Measurements from ENCODE around the gene CRABP2.

The CRABP2 gene

DNA sequence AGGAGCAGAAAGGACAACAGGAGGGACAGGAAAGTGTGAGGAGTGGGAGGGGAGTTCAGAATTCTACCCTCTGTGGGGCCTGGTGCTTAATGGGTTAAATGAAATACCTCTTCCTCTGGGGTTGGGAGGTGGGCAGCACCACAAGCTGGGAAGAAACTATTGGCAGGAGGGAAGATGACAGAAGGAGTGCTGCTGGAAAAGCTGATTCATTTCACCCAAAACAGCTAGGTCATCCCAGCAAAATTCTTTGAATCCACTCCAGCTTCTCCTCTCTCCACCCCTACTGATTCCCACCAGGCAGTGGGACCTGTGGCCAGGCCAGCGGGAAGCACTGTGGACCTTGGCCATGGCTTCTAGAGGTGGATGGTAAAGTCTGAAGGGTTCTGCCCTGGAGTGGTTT, 50.7 kb downstream of the CRABP2 start:
- Mint-ChIP-seq H3K27ac (no peak overlapping the region), H3K4me3 (no peak overlapping the region), H3K36me3 (no peaks in the 10 kb centered on the region), H3K4me1 (peaks cover 47% of the 10 kb centered on the region), H3K9me3 (no peaks in the 10 kb centered on the region), H3K27me3 (peaks cover 80% of the 10 kb centered on the region)
- ATAC-seq, result no peak

DNA sequence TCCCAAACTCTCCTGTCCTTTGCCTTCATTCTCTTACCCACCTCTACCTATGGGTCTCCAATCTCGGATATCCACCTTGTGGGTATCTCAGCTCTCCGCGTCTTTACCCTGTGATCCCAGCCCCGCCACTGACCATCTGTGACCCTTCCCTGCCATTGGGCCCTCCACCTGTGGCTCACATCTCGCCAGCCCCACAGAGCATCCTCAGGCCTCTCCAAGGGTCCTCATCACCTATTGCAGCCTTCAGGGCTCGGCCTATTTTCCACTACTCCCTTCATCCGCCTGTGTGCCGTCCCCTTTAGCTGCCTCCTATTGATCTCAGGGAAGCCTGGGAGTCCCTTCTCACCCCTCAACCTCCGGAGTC, 52.4 kb downstream of the CRABP2 start:
- no peak for ATAC-seq
- H3K4me1 Mint-ChIP-seq, result peaks cover 30% of the 10 kb centered on the region
- peaks cover 96% of the 10 kb centered on the region for H3K27me3 Mint-ChIP-seq
- H3K36me3 Mint-ChIP-seq, result no peaks in the 10 kb centered on the region
- no peak overlapping the region for H3K4me3 Mint-ChIP-seq
- no peak overlapping the region for H3K27ac Mint-ChIP-seq
- H3K9me3 Mint-ChIP-seq, result no peaks in the 10 kb centered on the region

DNA sequence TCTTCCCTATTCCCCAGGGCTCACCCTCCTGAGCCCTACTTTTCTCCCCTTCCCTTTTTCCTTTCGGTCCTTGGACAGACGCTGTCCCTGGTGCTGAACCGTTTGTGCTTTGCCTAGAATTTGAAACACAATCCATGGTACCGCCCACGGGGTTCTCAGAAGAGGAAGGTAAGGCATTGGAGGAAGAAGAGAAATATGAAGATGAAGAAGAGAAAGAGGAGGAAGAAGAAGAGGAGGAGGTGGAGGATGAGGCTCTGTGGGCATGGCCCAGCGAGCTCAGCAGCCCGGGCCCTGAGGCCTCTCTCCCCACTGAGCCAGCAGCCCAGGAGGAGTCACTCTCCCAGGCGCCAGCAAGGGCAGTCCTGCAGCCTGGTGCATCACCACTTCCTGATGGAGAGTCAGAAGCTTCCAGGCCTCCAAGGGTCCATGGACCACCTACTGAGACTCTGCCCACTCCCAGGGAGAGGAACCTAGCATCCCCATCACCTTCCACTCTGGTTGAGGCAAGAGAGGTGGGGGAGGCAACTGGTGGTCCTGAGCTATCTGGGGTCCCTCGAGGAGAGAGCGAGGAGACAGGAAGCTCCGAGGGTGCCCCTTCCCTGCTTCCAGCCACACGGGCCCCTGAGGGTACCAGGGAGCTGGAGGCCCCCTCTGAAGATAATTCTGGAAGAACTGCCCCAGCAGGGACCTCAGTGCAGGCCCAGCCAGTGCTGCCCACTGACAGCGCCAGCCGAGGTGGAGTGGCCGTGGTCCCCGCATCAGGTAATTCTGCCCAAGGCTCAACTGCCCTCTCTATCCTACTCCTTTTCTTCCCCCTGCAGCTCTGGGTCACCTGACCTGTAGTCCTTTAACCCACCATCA, 53.0 kb downstream of the CRABP2 start:
- Mint-ChIP-seq H3K36me3 (no peaks in the 10 kb centered on the region), H3K9me3 (no peaks in the 10 kb centered on the region), H3K4me3 (no peak overlapping the region), H3K27ac (no peak overlapping the region), H3K4me1 (peaks cover 24% of the 10 kb centered on the region), H3K27me3 (peaks cover 96% of the 10 kb centered on the region)
- no peak for ATAC-seq
